ENCODE measurements around the gene ALKBH5.

DNA sequence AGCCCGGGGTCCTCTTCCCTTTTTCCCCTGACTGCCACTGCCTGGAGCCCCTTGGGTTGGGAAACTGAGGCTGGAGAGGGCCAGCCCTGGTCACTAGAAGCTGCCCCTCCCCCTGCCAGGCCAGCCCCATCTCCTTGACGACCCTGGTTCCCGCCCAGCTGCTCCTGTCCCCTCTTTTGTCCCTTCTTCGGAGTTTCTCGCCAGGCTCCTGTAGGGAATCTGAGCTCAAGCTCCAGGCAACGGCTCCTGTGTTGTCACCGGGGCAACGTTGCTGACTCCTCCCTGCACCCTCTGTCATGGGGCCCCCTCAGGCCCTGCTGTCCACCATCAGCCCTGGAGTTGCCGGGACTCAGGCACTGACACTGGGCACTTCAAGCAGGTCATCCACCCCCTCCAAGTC is 47.5 kb downstream of the ALKBH5 start:
- TF ChIP-seq CTCF (IDR thresholded peaks at IDR 0.05) (no peak), EZH2 (IDR thresholded peaks at IDR 0.05) (no peak), EZH2phosphoT487 (IDR thresholded peaks at IDR 0.05) (no peak)

Measured in neural progenitor cell (in vitro differentiated cells).